NCI-H2196 treated with DMSO at 0.1 percent for 48 hours (cell line): ENCODE data around the gene FARP1.
"Not testable (repeated sequence)": the region's sequence is repeated elsewhere in the genome, so short reads cannot be mapped to it uniquely, and the experiment has no call there.

Experiments used
- DNase-seq: peaks from one replicate; lab custom pipeline; 2025; ENCODE audit not compliant: unreplicated experiment; lab: John Stamatoyannopoulos, UW

FARP1 gene

DNA sequence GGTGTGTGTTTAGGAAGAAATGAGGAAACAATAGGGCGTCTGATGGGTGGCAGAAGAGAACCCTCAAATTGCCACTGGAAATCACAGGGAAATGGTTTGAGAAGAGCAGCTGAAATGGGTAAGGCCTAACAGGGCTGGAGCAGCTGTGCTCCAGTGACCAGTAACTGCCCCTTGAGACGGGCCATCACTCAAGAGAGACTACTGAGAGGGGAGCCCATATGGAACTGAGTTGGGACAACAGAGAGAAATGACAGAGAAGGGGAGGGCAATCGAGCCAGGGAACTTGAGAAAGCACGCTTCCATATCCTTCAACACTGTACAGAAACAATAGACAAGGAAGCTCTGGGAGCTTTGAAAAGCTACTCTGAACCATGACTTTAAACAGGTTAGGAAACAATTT is 209.3 kb downstream of the FARP1 start:
- no peak for DNase-seq

GRCh38 chr13:98353750-98354149 is 210.9 kb downstream of the FARP1 start:
- DNase-seq, result no peak

DNA sequence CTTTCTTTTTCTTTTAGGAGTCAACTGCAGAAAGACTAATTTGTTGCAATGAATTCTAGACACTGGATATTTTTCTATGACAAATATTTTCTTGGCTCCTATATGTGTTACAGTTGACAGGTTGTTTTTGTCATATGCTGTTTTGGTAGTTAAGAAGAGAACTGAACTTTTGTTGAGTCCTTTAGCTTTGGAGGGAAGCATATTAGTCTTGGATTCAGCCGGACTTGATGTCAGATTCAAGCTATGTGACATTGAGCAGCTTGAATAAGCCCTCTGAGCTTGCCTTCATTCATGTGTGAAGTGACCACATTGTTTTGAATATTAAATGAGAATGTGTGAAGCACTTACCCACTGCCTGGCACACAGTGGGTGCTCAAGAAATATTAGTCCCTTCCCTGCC is 216.0 kb downstream of the FARP1 start:
- DNase-seq, result no peak

GRCh38 chr13:98360545-98360944 is 217.7 kb downstream of the FARP1 start:
- no peak for DNase-seq

DNA sequence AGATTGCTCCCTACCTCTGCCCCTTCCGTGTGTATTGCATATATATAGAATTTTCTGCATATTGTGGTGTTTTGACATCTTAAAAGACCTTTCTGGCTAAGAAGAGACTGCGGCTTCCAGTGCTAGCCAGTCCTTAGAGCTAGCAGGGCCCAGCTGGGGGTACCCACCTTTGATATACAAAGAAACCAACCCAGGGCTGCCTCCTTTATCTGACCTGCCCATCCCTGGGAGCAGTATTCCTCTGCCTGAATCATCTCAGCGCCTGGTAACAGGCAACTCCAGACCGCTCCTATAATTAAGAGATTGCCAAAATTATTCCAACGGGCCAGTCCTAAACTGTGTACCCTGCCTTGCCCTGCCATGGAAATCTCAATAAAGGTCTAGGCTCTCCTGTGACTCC is 220.4 kb downstream of the FARP1 start:
- DNase-seq, result no peak

- no peak for DNase-seq
Measured at GRCh38 chr13:98364179-98364578, 221.3 kb downstream of the FARP1 start.

DNA sequence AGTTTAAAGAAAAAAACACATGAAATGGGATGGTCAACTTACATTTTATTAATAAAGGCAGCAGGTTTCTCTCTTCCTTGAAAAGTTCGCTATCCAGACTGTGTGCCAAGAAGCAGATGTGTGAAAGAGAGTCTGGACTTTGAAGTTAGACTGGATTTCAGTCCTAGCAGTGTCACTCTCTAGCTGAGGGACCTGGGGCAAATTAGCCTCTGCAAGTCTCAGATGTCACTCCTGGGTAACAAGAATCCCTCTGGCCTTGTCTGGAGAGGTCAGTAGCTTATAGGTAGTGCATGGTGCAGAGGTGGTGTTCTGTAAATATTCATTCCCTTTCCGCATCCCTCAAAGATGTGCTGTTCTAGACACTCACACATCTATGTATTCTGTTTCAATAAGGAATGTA is 221.8 kb downstream of the FARP1 start:
- no peak for DNase-seq

GRCh38 chr13:98365302-98365701 is 222.4 kb downstream of the FARP1 start:
- no peak for DNase-seq

- DNase-seq, result no peak
Measured at GRCh38 chr13:98366010-98366409, 223.1 kb downstream of the FARP1 start.

DNA sequence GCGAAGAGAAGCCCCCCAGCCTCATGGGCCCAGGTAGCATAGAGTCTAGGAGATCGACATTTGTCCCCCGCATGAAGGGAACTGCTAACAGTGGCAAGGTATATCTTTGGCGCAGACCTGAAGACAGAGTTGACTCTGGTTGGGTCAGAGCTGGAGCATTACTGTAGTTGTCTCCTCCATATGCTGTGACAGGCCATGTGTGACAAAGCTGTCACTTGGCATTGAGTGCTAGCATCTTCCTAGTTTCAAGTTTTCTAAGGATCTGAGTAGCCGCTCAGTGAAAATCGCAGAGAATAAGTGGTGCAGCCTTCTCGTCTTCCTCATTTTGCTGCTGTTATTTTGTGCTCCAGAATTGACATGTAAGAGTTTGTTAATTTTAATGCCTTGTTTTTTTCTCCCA is 223.5 kb downstream of the FARP1 start:
- no peak for DNase-seq

- DNase-seq, result no peak
Measured at GRCh38 chr13:98366959-98367358, 224.1 kb downstream of the FARP1 start.

- no peak for DNase-seq
Measured at GRCh38 chr13:98368019-98368418, 225.1 kb downstream of the FARP1 start.

DNA sequence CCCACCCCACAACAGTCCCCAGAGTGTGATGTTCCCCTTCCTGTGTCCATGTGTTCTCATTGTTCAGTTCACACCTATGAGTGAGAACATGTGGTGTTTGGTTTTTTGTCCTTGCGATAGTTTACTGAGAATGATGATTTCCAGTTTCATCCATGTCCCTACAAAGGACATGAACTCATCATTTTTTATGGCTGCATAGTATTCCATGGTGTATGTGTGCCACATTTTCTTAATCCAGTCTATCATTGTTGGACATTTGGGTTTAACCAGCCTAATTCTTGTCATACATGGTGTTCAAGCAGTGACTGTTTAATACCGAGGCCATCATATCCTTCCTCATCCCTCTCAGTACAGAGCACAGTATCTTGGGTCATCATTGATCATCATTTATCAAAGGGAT is 226.6 kb downstream of the FARP1 start:
- not testable (repeated sequence) for DNase-seq

DNA sequence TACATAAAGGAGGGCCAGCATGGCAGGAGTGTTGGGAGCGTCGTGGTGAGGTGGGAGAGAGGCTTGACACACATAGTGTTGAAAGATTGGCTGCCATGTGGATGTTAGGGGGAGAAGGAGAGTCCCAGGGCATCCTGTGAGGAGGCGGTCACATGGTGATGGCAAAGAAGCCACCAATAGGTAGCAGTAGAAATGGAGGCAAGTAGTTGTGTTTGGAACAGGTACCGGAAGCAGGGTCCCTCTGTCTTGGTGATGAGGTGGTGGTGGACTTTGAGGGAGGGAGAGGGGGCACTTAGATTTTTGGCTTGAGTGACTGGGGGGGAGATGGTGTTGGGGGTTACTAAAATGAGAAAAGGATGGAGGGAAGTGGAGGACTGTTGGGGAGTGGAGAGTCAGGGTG is 227.4 kb downstream of the FARP1 start:
- no peak for DNase-seq

DNA sequence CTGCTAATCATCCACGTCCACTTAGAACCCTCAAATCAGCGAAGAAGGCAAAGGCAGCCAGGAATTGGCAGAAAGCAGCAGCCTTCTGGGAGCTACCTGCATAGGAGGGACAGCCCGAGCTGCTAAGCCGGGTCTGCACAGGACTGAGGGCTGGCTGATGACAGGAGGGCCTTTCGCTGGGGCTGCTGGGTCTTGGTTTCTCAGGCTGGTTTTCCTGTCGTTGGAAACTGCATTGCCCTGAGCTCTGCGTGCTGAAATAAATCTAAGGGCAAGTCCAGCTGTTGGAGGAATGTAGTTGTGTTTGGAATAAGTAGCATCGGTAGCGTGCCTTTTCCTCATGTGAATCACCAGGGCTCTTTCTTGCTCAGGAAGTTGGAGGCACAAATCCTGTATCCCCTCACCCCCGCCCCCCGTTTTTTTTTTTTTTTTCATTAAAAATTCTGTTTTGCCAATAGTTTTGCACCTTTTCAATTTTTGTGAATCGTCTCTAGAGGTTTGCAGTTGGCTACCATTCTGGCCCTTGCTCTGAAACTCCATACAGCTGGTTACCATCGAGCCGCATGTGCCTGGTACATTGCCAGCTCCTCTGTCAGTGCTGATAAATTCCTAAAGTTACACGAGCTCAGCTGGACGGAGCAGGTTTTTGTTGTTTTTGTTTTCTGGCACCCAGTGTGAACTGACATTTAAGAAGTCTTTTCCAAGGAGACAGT is 228.1 kb downstream of the FARP1 start:
- no peak for DNase-seq

DNA sequence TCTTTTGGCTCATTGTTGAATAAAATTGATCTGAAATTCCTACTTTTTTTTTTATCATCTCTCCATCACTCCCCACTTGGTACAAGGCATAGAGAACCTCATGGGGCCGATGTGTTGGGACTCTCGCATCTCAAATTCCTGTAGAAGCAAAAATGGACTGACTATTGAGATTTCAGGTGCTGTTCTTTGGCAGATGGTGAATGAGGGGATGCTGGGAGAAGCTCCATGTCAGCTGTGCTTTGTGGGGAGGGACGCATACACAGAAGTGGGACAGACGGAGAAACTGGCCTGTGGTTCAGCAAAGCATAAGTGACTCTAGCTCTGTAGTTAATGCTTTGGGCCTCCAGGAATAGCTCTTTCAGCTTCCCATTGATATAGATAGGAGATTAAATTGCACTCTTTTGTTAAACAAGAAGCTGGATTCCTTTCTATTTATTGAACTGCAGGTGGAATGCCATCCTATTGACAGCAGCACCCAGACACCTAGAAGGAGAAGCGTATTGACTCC is 228.7 kb downstream of the FARP1 start:
- no peak for DNase-seq

- DNase-seq, result no peak
Measured at GRCh38 chr13:98372876-98373275, 230.0 kb downstream of the FARP1 start.

GRCh38 chr13:98374750-98375149 is 231.9 kb downstream of the FARP1 start:
- no peak for DNase-seq

DNA sequence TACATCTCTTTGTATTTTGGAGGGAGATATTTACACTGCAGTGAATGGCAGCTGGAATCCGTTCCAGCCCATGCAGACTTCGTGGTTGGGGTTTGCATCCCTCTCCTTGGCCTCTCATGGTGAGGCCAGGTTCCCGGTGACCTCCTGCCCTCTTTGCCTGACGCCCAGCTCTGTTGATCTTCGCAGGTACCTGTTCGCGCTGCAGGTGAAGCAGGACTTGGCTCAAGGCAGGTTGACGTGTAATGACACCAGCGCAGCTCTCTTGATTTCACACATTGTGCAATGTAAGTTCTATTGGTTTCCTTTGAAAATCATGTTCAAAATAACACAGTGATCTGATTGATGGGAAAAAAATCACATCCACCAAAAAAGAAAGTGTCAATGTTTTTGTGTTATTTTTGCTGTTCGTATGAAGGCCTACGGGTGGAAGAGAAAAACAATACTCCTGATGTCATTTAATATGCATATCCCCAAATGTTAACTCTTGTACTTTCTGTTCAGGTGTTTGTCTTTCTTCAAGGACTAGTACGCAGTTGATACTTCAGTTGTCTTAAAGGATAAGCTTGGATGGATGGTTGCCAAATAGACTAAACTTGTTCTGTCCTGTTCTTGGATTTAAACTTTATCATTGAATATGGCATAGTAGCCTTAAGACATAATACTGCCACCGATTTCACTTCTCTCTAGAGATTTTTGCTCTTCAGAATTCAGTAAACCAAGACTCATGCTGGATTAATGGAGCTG is 234.9 kb downstream of the FARP1 start:
- DNase-seq, result no peak

- DNase-seq, result no peak
Measured at GRCh38 chr13:98384739-98385138, 241.8 kb downstream of the FARP1 start.

- DNase-seq, result no peak
Measured at GRCh38 chr13:98385606-98386005, 242.7 kb downstream of the FARP1 start.

DNA sequence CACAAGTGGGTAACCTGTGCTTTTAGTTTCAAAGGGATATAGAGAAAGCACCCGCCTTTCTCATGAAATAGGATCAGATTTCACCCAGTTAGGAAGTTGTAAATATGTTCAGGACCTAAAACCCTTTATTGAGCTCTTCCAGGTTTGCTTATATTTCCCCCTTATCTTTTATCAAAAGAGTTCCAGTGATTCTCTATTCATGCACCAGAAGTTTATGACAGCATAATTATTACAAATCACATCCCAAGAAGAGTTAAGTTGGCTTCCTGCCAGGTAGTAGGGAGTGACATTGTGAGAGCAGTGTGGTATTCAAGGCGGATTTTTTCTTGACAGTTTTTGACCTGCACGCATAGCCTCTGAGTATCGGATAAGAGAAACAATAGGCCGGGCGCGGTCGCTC is 243.7 kb downstream of the FARP1 start:
- DNase-seq, result no peak

DNA sequence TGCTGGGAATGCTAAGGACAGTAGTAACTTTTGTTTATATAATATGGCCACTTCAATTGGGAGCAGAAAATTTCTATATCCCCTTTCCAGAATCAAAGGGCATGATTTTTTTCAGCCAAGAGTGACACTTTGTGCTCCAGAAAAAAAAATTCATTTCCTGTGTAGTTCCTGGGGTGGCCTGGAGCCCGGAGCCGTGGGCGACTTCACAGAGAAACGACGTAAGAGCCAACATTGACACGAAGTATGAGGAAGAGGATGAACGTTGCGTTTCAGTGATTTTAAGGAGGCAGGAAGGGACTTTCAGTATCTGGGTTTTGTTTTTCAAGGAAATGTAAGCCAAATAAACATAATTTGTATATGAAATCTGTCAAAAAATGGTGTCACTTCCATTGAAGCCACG is 246.4 kb downstream of the FARP1 start:
- no peak for DNase-seq
